WTC11 (cell line): ENCODE data around the gene NOS1. TPM values are rescaled to one million over a fixed set of nuclear protein-coding genes. Genes with fewer than 3 reads are reported as not detected.

Experiments
- ATAC-seq: fragments of 200-7000 bp; cut with Tn5 transposase; 2 replicates; pipeline ENCODE4 v1.10.0; 2021; ENCODE audit warnings: mild to moderate bottlenecking, moderate library complexity
- CTCF ChIA-PET: fragments of 300-600 bp; sonication (Branson Sonifier 250); formaldehyde crosslinking; loops from one replicate; lab custom pipeline; 2021; ENCODE audit warnings: antibody characterized with exemption; lab: Charles Lee
- POLR2A ChIA-PET: fragments of 350-600 bp; sonication (Branson Sonifier 250); formaldehyde crosslinking; loops from one replicate; lab custom pipeline; 2021; ENCODE audit warnings: antibody characterized with exemption; lab: Charles Lee
- DNase-seq: peaks from one replicate; pipeline ENCODE4 v3.0.0; 2021; ENCODE audit warnings: low spot score
- H3K27ac Mint-ChIP-seq: 2 replicates; pipeline ENCODE4 v1.8.0; 2021; ENCODE audit warnings: mixed read lengths
- H3K27me3 Mint-ChIP-seq: 2 replicates; pipeline ENCODE4 v1.8.0; 2021; ENCODE audit warnings: low read depth, mild to moderate bottlenecking, moderate library complexity, mixed read lengths
- H3K36me3 Mint-ChIP-seq: 2 replicates; pipeline ENCODE4 v1.8.0; 2021; ENCODE audit warnings: mixed read lengths
- H3K4me1 Mint-ChIP-seq: 2 replicates; pipeline ENCODE4 v1.8.0; 2022; ENCODE audit warnings: mixed read lengths
- H3K4me3 Mint-ChIP-seq: 2 replicates; pipeline ENCODE4 v1.8.0; 2021; ENCODE audit warnings: mild to moderate bottlenecking, moderate library complexity, mixed read lengths
- H3K9me3 Mint-ChIP-seq: 2 replicates; pipeline ENCODE4 v1.8.0; 2021; ENCODE audit warnings: mixed read lengths
- ATF1 ChIP-seq: sonication (generic); formaldehyde crosslinking; IDR thresholded peaks from 2 replicates; pipeline ENCODE4 v1.8.1; 2023; ENCODE audit warnings: mild to moderate bottlenecking, moderate library complexity, missing genetic modification reagents
- EMX1 ChIP-seq: fragments of 250-450 bp; sonication (Bioruptor Pico); IDR thresholded peaks from 2 replicates; pipeline ENCODE4 v1.8.0; 2021; ENCODE audit warnings: mild to moderate bottlenecking
- ESRRA ChIP-seq: sonication (generic); formaldehyde crosslinking; IDR thresholded peaks from 2 replicates; pipeline ENCODE4 v1.8.1; 2022; ENCODE audit warnings: mild to moderate bottlenecking, missing genetic modification reagents, borderline replicate concordance
- FOXP1 ChIP-seq: sonication (generic); formaldehyde crosslinking; IDR thresholded peaks from 2 replicates; pipeline ENCODE4 v1.8.0; 2022; ENCODE audit warnings: missing genetic modification reagents, mild to moderate bottlenecking, moderate library complexity, borderline replicate concordance
- GRHL2 ChIP-seq: fragments of 250-450 bp; sonication (Bioruptor Pico); IDR thresholded peaks from 2 replicates; pipeline ENCODE4 v1.8.0; 2022; ENCODE audit warnings: mild to moderate bottlenecking, moderate library complexity; ENCODE audit not compliant: insufficient replicate concordance, severe bottlenecking
- MYBL2 ChIP-seq: sonication (generic); formaldehyde crosslinking; IDR thresholded peaks from 2 replicates; pipeline ENCODE4 v1.8.1; 2023; ENCODE audit warnings: mild to moderate bottlenecking, moderate library complexity, missing genetic modification reagents
- NR2C2 ChIP-seq: sonication (generic); formaldehyde crosslinking; IDR thresholded peaks from 2 replicates; pipeline ENCODE4 v1.8.0; 2022; ENCODE audit warnings: mild to moderate bottlenecking, missing genetic modification reagents
- PRDM15 ChIP-seq: sonication (generic); formaldehyde crosslinking; IDR thresholded peaks from 2 replicates; pipeline ENCODE4 v1.8.0; 2022; ENCODE audit warnings: missing genetic modification reagents
- PREB ChIP-seq: sonication (generic); formaldehyde crosslinking; IDR thresholded peaks from 2 replicates; pipeline ENCODE4 v1.8.1; 2022; ENCODE audit warnings: mild to moderate bottlenecking, missing genetic modification reagents, moderate library complexity, borderline replicate concordance
- SMAD3 ChIP-seq: sonication (generic); formaldehyde crosslinking; IDR thresholded peaks from 2 replicates; pipeline ENCODE4 v1.8.0; 2022; ENCODE audit warnings: missing genetic modification reagents, mild to moderate bottlenecking, borderline replicate concordance
- SOX15 ChIP-seq: fragments of 250-450 bp; sonication (Bioruptor Pico); IDR thresholded peaks from 2 replicates; pipeline ENCODE4 v1.9.0; 2021; ENCODE audit warnings: mild to moderate bottlenecking
- SP1 ChIP-seq: sonication (generic); formaldehyde crosslinking; conservative IDR thresholded peaks from 2 replicates; pipeline ENCODE4 v1.8.1; 2022; ENCODE audit warnings: missing genetic modification reagents
- ZNF121 ChIP-seq: sonication (generic); formaldehyde crosslinking; IDR thresholded peaks from 2 replicates; pipeline ENCODE4 v1.8.0; 2023; ENCODE audit warnings: missing genetic modification reagents
- total RNA-seq: library from RNA; stranded (reverse); gene quantifications from 3 replicates; pipeline ENCODE4 v1.2.3, GENCODE V29; 2021
- TF ChIP-seq, protein P1 (sequence below): sonication (generic); formaldehyde crosslinking; IDR thresholded peaks from 2 replicates; pipeline ENCODE4 v1.8.0; 2022; ENCODE audit warnings: mild to moderate bottlenecking, missing genetic modification reagents
- TF ChIP-seq, protein P2 (sequence below): sonication (generic); formaldehyde crosslinking; IDR thresholded peaks from 2 replicates; pipeline ENCODE4 v1.8.0; 2022; ENCODE audit warnings: mild to moderate bottlenecking, missing genetic modification reagents
- TF ChIP-seq, protein P3 (sequence below): sonication (generic); formaldehyde crosslinking; IDR thresholded peaks from 2 replicates; pipeline ENCODE4 v1.8.1; 2022; ENCODE audit warnings: low read depth, mild to moderate bottlenecking, moderate library complexity, missing genetic modification reagents, borderline replicate concordance
- TF ChIP-seq, protein P4 (sequence below): sonication (generic); formaldehyde crosslinking; IDR thresholded peaks from 2 replicates; pipeline ENCODE4 v1.8.1; 2022; ENCODE audit warnings: missing genetic modification reagents, borderline replicate concordance
- TF ChIP-seq, protein P5 (sequence below): sonication (generic); formaldehyde crosslinking; IDR thresholded peaks from 2 replicates; pipeline ENCODE4 v1.8.1; 2023; ENCODE audit warnings: mild to moderate bottlenecking, missing genetic modification reagents, borderline replicate concordance

NOS1 gene
- total RNA-seq, 1 experiment from 2014 or later, result 4.5 TPM

DNA sequence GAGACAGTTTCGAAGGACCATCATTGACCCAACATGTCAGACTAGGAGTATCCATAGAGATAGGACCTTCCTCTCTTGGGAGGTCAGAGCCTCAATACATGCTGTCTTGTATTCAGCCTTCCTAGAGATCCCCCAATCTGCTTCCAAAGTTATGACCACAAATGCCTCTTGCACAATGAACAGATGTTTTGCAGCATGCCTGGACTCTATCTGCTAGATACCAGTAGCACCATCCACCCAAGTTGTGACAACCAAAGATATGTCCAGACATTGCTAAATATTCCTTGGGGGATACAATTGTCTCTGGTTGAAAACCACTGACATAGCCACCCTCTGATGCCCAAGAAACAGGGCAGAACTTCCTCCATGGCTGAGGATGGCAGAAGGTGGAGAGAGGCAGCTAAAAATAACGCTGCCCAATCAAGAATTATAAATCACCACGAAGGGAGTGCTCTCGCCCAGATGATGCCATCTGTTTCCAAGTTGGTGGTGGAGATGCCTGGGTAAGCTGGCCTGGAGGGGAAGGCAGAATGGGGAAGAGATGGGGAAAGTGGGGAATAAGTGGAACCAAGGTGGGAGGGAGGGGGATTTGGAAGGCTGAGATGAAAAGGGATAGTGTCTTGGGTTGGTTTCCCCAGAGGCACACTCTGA, 42.9 kb upstream of the NOS1 start:
- POLR2A ChIA-PET, result no interaction called here
- Mint-ChIP-seq H3K4me1 (peaks cover 15% of the 10 kb centered on the region), H3K36me3 (no peaks in the 10 kb centered on the region), H3K27me3 (no peaks in the 10 kb centered on the region; the same call in 1 of the 2 replicates), H3K9me3 (peaks cover 10% of the 10 kb centered on the region), H3K4me3 (no peak overlapping the region), H3K27ac (no peak overlapping the region)
- no peak for ATAC-seq
- no peak for DNase-seq
- TF ChIP-seq FOXP1 (CRISPR knock-in tag) (no peak), SMAD3 (CRISPR knock-in tag) (no peak), SP1 (CRISPR knock-in tag) (no peak), MYBL2 (CRISPR knock-in tag) (no peak), GRHL2 (CRISPR knock-in tag) (no peak), NR2C2 (CRISPR knock-in tag) (no peak), ZNF121 (CRISPR knock-in tag) (no peak), ATF1 (CRISPR knock-in tag) (no peak), PRDM15 (CRISPR knock-in tag) (no peak), SOX15 (CRISPR knock-in tag) (no peak), EMX1 (CRISPR knock-in tag) (no peak), PREB (CRISPR knock-in tag) (no peak), ESRRA (no peak)
- TF ChIP-seq, protein P1, sequence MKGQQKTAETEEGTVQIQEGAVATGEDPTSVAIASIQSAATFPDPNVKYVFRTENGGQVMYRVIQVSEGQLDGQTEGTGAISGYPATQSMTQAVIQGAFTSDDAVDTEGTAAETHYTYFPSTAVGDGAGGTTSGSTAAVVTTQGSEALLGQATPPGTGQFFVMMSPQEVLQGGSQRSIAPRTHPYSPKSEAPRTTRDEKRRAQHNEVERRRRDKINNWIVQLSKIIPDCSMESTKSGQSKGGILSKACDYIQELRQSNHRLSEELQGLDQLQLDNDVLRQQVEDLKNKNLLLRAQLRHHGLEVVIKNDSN, result no peak
- TF ChIP-seq, protein P2, sequence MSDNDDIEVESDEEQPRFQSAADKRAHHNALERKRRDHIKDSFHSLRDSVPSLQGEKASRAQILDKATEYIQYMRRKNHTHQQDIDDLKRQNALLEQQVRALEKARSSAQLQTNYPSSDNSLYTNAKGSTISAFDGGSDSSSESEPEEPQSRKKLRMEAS (CRISPR knock-in tag), result no peak
- TF ChIP-seq, protein P3, sequence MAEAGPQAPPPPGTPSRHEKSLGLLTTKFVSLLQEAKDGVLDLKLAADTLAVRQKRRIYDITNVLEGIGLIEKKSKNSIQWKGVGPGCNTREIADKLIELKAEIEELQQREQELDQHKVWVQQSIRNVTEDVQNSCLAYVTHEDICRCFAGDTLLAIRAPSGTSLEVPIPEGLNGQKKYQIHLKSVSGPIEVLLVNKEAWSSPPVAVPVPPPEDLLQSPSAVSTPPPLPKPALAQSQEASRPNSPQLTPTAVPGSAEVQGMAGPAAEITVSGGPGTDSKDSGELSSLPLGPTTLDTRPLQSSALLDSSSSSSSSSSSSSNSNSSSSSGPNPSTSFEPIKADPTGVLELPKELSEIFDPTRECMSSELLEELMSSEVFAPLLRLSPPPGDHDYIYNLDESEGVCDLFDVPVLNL, result no peak
- TF ChIP-seq, protein P4, sequence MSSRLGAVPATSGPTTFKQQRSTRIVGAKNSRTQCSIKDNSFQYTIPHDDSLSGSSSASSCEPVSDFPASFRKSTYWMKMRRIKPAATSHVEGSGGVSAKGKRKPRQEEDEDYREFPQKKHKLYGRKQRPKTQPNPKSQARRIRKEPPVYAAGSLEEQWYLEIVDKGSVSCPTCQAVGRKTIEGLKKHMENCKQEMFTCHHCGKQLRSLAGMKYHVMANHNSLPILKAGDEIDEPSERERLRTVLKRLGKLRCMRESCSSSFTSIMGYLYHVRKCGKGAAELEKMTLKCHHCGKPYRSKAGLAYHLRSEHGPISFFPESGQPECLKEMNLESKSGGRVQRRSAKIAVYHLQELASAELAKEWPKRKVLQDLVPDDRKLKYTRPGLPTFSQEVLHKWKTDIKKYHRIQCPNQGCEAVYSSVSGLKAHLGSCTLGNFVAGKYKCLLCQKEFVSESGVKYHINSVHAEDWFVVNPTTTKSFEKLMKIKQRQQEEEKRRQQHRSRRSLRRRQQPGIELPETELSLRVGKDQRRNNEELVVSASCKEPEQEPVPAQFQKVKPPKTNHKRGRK (CRISPR knock-in tag), result no peak
- TF ChIP-seq, protein P5, sequence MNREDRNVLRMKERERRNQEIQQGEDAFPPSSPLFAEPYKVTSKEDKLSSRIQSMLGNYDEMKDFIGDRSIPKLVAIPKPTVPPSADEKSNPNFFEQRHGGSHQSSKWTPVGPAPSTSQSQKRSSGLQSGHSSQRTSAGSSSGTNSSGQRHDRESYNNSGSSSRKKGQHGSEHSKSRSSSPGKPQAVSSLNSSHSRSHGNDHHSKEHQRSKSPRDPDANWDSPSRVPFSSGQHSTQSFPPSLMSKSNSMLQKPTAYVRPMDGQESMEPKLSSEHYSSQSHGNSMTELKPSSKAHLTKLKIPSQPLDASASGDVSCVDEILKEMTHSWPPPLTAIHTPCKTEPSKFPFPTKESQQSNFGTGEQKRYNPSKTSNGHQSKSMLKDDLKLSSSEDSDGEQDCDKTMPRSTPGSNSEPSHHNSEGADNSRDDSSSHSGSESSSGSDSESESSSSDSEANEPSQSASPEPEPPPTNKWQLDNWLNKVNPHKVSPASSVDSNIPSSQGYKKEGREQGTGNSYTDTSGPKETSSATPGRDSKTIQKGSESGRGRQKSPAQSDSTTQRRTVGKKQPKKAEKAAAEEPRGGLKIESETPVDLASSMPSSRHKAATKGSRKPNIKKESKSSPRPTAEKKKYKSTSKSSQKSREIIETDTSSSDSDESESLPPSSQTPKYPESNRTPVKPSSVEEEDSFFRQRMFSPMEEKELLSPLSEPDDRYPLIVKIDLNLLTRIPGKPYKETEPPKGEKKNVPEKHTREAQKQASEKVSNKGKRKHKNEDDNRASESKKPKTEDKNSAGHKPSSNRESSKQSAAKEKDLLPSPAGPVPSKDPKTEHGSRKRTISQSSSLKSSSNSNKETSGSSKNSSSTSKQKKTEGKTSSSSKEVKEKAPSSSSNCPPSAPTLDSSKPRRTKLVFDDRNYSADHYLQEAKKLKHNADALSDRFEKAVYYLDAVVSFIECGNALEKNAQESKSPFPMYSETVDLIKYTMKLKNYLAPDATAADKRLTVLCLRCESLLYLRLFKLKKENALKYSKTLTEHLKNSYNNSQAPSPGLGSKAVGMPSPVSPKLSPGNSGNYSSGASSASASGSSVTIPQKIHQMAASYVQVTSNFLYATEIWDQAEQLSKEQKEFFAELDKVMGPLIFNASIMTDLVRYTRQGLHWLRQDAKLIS, result no peak
- CTCF ChIA-PET, result interaction anchor here (1.7 to 1.9 kb wide), 2 partner anchors 177 to 193 kb away, joined by 4 to 5 read pairs; no protein-coding TSS in a partner anchor
